GM23248 (cell line): ENCODE results near the gene KCNC3. TPM values are rescaled to one million over a fixed set of nuclear protein-coding genes. Genes with fewer than 3 reads are reported as not detected.
A peak's percentile ranks its signal among the peaks of the same experiment; 100 is the strongest.

Source experiments
- DNase-seq: peaks from one replicate; pipeline ENCODE4 v3.0.0-alpha.2; 2015
- H2AFZ ChIP-seq: fragments of 200-600 bp; sonication (generic); 2 replicates; pipeline ENCODE4 v1.6.1; 2016; ENCODE audit warnings: antibody characterized with exemption
- H3F3A ChIP-seq: fragments of 200-600 bp; sonication (generic); 2 replicates; pipeline ENCODE4 v1.6.1; 2016; ENCODE audit warnings: mild to moderate bottlenecking, antibody characterized with exemption, mixed run types; ENCODE audit not compliant: insufficient read depth
- H3K27ac ChIP-seq: fragments of 200-600 bp; sonication (generic); 2 replicates; pipeline ENCODE4 v1.5.1; 2016; ENCODE audit warnings: mild to moderate bottlenecking
- H3K27me3 ChIP-seq: fragments of 200-600 bp; sonication (generic); replicated peaks from 2 replicates; pipeline ENCODE4 v1.6.1; 2016; ENCODE audit warnings: mild to moderate bottlenecking; ENCODE audit not compliant: insufficient read depth
- H3K36me3 ChIP-seq: fragments of 200-600 bp; sonication (generic); 2 replicates; pipeline ENCODE4 v1.6.1; 2016; ENCODE audit warnings: low read depth, mild to moderate bottlenecking
- H3K4me1 ChIP-seq: fragments of 200-600 bp; sonication (generic); 2 replicates; pipeline ENCODE4 v1.6.1; 2016; ENCODE audit warnings: mild to moderate bottlenecking; ENCODE audit not compliant: insufficient read depth
- H3K4me2 ChIP-seq: fragments of 200-600 bp; sonication (generic); one replicate; pipeline ENCODE4 v1.6.1; 2016; ENCODE audit warnings: mild to moderate bottlenecking; ENCODE audit not compliant: unreplicated experiment
- H3K4me3 ChIP-seq: fragments of 200-600 bp; sonication (generic); 2 replicates; pipeline ENCODE4 v1.5.1; 2016; ENCODE audit warnings: mild to moderate bottlenecking
- H3K79me2 ChIP-seq: fragments of 200-600 bp; sonication (generic); 2 replicates; pipeline ENCODE4 v1.6.1; 2016; ENCODE audit warnings: mild to moderate bottlenecking; ENCODE audit not compliant: insufficient read depth
- H3K9ac ChIP-seq: fragments of 200-600 bp; sonication (generic); 2 replicates; pipeline ENCODE4 v1.6.1; 2016; ENCODE audit warnings: mild to moderate bottlenecking
- H3K9me2 ChIP-seq: fragments of 200-600 bp; sonication (generic); 2 replicates; pipeline ENCODE4 v1.6.1; 2016; ENCODE audit warnings: mixed run types, mild to moderate bottlenecking, moderate library complexity; ENCODE audit not compliant: insufficient read depth
- H3K9me3 ChIP-seq: fragments of 200-600 bp; sonication (generic); one replicate; pipeline ENCODE4 v1.6.1; 2017; ENCODE audit warnings: low read depth
- H4K20me1 ChIP-seq: fragments of 200-600 bp; sonication (generic); 2 replicates; pipeline ENCODE4 v1.6.0; 2016; ENCODE audit not compliant: insufficient read depth
- EZH2 ChIP-seq: fragments of 200-600 bp; sonication (generic); IDR thresholded peaks from 2 replicates; pipeline ENCODE4 v1.6.1; 2018; ENCODE audit warnings: antibody characterized with exemption, mild to moderate bottlenecking; ENCODE audit not compliant: insufficient read depth, poor library complexity, severe bottlenecking
- EZH2phosphoT487 ChIP-seq: fragments of 200-600 bp; sonication (generic); IDR thresholded peaks from 2 replicates; pipeline ENCODE4 v1.6.1; 2018; ENCODE audit warnings: antibody characterized with exemption, moderate library complexity, mild to moderate bottlenecking, low read depth; ENCODE audit not compliant: insufficient read depth
- WGBS, 2 experiments: methylation state at CpG; one replicate each; pipeline ENCODE4 v1.1.6; 2015 to 2017; ENCODE audit warnings: low lambda C conversion rate in 2 of 2, low coverage in 1 of 2; ENCODE audit errors: missing lambda C conversion rate in 2 of 2; 5-methylcytosine and 5-hydroxymethylcytosine counted together
- in situ Hi-C: fragments of 300-500 bp; cut with MboI; formaldehyde crosslinking; loops from 2 replicates; pipeline ENCODE4 v1.15.0; 2020
- polyA plus RNA-seq: library from polyadenylated mRNA; unstranded; fragments of >200 nt; fragmentation: Nextera tagmentation; extraction: Ambion mirVana; gene quantifications from 2 replicates; pipeline ENCODE4 v1.2.1, GENCODE V29; 2016
- total RNA-seq: library from RNA; depleted of rRNA; stranded (reverse); fragments of >200 nt; shearing (Covaris generic); gene quantifications from 2 replicates; pipeline ENCODE4 v1.2.3, GENCODE V29; 2014

KCNC3 gene
- total and polyA plus RNA-seq, 2 experiments from 2014 or later: under 0.01 to 0.04 TPM

- no peak overlapping the region for H3K27ac ChIP-seq
- H3K27me3 ChIP-seq: peaks cover 33% of the 10 kb centered on the region
- H2AFZ ChIP-seq: peak overlapping the region; percentile 78
- H3K4me2 ChIP-seq: peak overlapping the region; percentile 50
- no peaks in the 10 kb centered on the region for H3K79me2 ChIP-seq
- H3K9ac ChIP-seq: no peak overlapping the region
- H3K4me3 ChIP-seq: peak overlapping the region; percentile 69
- DNase-seq: peak; percentile 78
- no peaks in the 10 kb centered on the region for H3K36me3 ChIP-seq
- in situ Hi-C loops: no loop called here
- no peaks in the 10 kb centered on the region for H3K4me1 ChIP-seq
- TF ChIP-seq EZH2 (no peak), EZH2phosphoT487 (no peak)
- WGBS, 2 experiments: 15 to 16% methylated on average over 53 to 54 of the region's 54 CpGs
- H3K9me3 ChIP-seq: no peaks in the 10 kb centered on the region
- no peaks in the 10 kb centered on the region for H3F3A ChIP-seq
- no peaks in the 10 kb centered on the region for H3K9me2 ChIP-seq
- H4K20me1 ChIP-seq: no peaks in the 10 kb centered on the region
Measured at GRCh38 chr19:50333737-50334617, 4.8 kb upstream of the KCNC3 start.

GRCh38 chr19:50333235-50333736, 4.1 kb upstream of the KCNC3 start:
- H3K27ac ChIP-seq: no peak overlapping the region
- H3K9ac ChIP-seq: no peak overlapping the region
- H3K27me3 ChIP-seq: peaks cover 33% of the 10 kb centered on the region
- H3F3A ChIP-seq: no peaks in the 10 kb centered on the region
- no peaks in the 10 kb centered on the region for H3K36me3 ChIP-seq
- no peaks in the 10 kb centered on the region for H4K20me1 ChIP-seq
- peak overlapping the region; percentile 50 for H3K4me2 ChIP-seq
- peak overlapping the region; percentile 69 for H3K4me3 ChIP-seq
- in situ Hi-C loops: no loop called here
- WGBS, 2 experiments: 1 to 2% methylated on average over 29 to 34 of the region's 34 CpGs
- H3K79me2 ChIP-seq: no peaks in the 10 kb centered on the region
- peak; percentile 90 for DNase-seq
- no peaks in the 10 kb centered on the region for H3K4me1 ChIP-seq
- H3K9me2 ChIP-seq: no peaks in the 10 kb centered on the region
- H2AFZ ChIP-seq: peak overlapping the region; percentile 78
- H3K9me3 ChIP-seq: no peaks in the 10 kb centered on the region
- TF ChIP-seq EZH2: no peak

- 2 to 4% methylated on average over 19 to 20 of the region's 20 CpGs for WGBS, 2 experiments
- Histone ChIP-seq H3K27me3 (peaks cover 39% of the 10 kb centered on the region), H3K79me2 (no peaks in the 10 kb centered on the region), H3K9me3 (no peaks in the 10 kb centered on the region), H2AFZ (no peak overlapping the region), H3K9ac (no peak overlapping the region), H3K4me3 (no peak overlapping the region), H3K27ac (no peak overlapping the region), H3K9me2 (no peaks in the 10 kb centered on the region), H4K20me1 (no peaks in the 10 kb centered on the region), H3K36me3 (no peaks in the 10 kb centered on the region), H3K4me1 (no peaks in the 10 kb centered on the region), H3F3A (no peaks in the 10 kb centered on the region), H3K4me2 (no peak overlapping the region)
- no peak for DNase-seq
- TF ChIP-seq EZH2 (no peak), EZH2phosphoT487 (no peak)
- in situ Hi-C loops: no loop called here
Measured at GRCh38 chr19:50332244-50333038, 3.3 kb upstream of the KCNC3 start.

GRCh38 chr19:50331994-50332243, 2.7 kb upstream of the KCNC3 start:
- Histone ChIP-seq H3K27me3 (peaks cover 44% of the 10 kb centered on the region), H3K4me1 (no peaks in the 10 kb centered on the region), H3K4me2 (no peak overlapping the region), H3K9me3 (no peaks in the 10 kb centered on the region), H3F3A (no peaks in the 10 kb centered on the region), H3K36me3 (no peaks in the 10 kb centered on the region), H3K9ac (no peak overlapping the region), H3K27ac (no peak overlapping the region), H3K4me3 (no peak overlapping the region), H2AFZ (no peak overlapping the region), H3K9me2 (no peaks in the 10 kb centered on the region), H3K79me2 (no peaks in the 10 kb centered on the region), H4K20me1 (no peaks in the 10 kb centered on the region)
- TF ChIP-seq EZH2 (no peak), EZH2phosphoT487 (no peak)
- 0% methylated on average over 2 of the region's 2 CpGs for WGBS, 2 experiments
- DNase-seq: no peak
- in situ Hi-C loops: no loop called here
